Esophagus muscularis mucosa (tissue), 4 donors: ENCODE measurements around the gene ZNF268.

Source experiments
- CTCF ChIP-seq, 3 experiments: fragments of 200-600 bp in 2 of 3; fragments of 450-650 bp in 1 of 3; sonication (generic) in 2 of 3; IDR thresholded peaks; one replicate each; pipeline ENCODE4 v1.5.1; 2017 to 2019; ENCODE audit warnings: antibody characterized with exemption in 3 of 3, mild to moderate bottlenecking in 2 of 3, moderate library complexity in 1 of 3
- EP300 ChIP-seq: sonication (generic); formaldehyde crosslinking; IDR thresholded peaks from one replicate; pipeline ENCODE4 v1.6.1; 2017; ENCODE audit warnings: antibody characterized with exemption
- POLR2A ChIP-seq: fragments of 450-650 bp; IDR thresholded peaks from one replicate; pipeline ENCODE4 v1.6.1; 2017; ENCODE audit warnings: antibody characterized with exemption, moderate library complexity, mild to moderate bottlenecking, low read depth
- POLR2AphosphoS5 ChIP-seq, 2 donors: sonication (generic); formaldehyde crosslinking; IDR thresholded peaks; one replicate each; pipeline ENCODE4 v1.6.1; 2017; ENCODE audit warnings: antibody characterized with exemption in 2 of 2

DNA sequence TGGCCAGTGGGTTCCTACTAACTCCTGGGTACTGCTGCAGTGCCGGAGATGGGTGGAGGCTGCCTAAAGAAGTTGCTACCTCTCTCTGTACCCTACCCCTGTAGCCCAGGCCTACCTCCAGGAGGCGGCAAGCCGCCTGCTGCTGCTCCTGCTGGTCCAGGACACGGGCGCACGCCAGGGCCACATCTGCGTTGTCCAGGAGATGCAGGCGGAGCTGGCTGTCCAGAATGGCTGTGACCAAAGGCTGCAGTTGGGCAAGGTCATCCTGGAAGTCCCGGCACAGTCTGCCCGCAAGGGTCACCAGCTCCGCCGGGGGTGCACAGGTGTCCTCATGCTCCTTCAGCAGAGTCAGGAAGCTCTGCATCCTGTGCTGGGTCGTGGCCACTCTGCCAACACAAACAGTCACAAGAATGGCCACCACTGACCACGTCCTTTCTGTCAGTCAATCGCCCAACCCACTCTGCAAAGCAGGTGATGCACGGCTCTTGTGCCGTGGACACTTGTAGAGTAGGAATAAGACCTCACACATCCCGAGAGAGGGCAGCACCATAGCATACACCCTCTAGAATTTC, 52.8 kb downstream of the ZNF268 start:
- TF ChIP-seq POLR2A (no peak), CTCF (IDR thresholded peaks at IDR 0.05) (no peak), POLR2AphosphoS5 (IDR thresholded peaks at IDR 0.05) (no peak), EP300 (no peak)
